Measurements from ENCODE around the gene WDR62.

DNA sequence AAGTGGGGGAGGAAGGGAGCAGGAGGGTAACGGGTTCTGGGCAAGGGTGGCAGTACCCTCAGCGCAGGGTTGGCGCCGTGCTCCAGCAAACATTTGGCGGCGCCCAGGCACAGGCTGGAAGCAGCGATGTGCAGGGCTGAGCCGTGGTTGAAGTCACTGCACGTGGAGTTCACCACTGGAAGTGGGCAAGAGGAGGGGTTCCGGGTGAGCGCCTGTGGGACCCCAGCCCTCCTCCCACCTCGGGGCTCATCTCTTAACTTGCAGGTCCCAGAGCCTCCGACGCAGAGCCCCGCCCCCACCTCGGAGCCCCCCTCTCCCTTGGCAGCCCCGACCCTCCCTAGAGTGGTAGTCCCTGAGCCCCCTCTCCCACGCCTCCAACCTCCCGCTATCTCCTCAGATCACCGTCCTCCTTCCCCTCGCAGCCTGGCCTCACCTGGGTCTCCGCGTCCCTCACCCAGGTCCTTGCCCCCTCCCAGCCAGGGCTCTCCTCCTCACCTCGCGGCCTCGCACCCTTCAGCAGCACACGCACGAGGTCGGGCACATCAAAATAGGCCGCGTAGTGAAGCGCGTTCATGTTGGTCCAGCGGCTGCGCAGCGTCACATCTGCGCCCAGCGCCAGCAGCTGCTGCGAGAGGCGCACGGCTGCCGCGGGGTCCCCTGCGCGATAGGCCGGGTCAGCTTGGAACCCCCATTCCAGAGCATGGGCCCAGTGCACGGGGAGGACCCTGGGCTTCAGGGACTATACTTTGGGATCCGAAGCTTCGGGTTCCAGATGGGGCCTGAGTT lies 28.4 kb upstream of the WDR62 start:
- TF ChIP-seq, protein P1, sequence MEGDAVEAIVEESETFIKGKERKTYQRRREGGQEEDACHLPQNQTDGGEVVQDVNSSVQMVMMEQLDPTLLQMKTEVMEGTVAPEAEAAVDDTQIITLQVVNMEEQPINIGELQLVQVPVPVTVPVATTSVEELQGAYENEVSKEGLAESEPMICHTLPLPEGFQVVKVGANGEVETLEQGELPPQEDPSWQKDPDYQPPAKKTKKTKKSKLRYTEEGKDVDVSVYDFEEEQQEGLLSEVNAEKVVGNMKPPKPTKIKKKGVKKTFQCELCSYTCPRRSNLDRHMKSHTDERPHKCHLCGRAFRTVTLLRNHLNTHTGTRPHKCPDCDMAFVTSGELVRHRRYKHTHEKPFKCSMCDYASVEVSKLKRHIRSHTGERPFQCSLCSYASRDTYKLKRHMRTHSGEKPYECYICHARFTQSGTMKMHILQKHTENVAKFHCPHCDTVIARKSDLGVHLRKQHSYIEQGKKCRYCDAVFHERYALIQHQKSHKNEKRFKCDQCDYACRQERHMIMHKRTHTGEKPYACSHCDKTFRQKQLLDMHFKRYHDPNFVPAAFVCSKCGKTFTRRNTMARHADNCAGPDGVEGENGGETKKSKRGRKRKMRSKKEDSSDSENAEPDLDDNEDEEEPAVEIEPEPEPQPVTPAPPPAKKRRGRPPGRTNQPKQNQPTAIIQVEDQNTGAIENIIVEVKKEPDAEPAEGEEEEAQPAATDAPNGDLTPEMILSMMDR (IDR thresholded peaks at IDR 0.05), result no peak
- TF ChIP-seq POLR2A (IDR thresholded peaks at IDR 0.05), result no peak
